Measurements from ENCODE around the gene C19orf12.

Gene C19orf12

DNA sequence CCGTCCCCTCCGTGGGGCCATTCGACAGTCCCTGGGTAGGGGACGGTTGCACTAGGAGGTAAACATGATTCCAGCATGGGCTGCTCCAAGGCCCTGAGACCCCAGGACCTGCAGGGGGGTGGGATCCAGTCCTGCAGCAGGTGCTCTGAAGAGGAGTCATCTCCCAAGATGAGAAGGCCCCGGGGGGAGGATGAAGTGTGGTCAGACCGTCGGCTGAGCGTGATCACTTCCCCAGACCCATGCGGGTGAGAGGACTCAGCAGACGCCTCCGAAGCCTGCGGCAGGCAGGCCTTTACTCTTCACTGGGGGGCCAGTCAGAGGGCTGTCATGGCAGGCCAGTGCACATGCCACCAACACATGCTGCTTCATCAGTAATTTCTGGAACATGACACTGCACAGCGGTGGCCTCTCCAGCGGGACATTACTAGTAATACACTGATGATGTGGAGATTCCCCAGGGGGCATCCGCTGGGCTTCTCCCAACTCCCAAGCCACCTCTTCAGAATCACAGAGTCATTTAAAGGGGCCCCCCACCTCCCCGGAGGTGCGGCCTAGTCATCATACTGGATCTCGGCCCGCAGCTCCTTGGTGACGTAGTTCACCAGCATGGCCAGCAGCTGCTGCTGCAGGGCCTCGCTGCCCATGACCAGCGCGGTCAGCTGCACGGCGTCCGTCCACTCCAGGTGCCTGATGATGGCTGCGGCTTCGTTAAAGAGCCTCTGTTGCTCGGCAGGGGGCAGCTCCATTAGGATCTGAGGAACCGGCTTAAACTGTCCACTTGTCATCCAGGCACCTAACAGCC, 12.7 kb downstream of the C19orf12 start:
- H3K79me2 ChIP-seq (ENCODE audit: control insufficient read depth, low read length), result no peaks in the 10 kb centered on the region
- no peak overlapping the region for H3K4me2 ChIP-seq (ENCODE audit: low read length)
- 0 out of 2 replicates have a peak, but pooled peaks cover 3% of the 10 kb centered on the region for H3K36me3 ChIP-seq (ENCODE audit: control insufficient read depth, low read length)
- no peak overlapping the region for H3K4me3 ChIP-seq (ENCODE audit: low read length)
- H3K27ac ChIP-seq (ENCODE audit: low read depth, low read length), result no peak overlapping the region
- H3K4me1 ChIP-seq (ENCODE audit: control insufficient read depth, low read length), result no peaks in the 10 kb centered on the region
- no peaks in the 10 kb centered on the region for H4K20me1 ChIP-seq (ENCODE audit: control insufficient read depth, insufficient read depth, low read depth, low read length)
- H3K9me3 ChIP-seq (ENCODE audit: control insufficient read depth, insufficient read depth, low read length), result no peaks in the 10 kb centered on the region
- no peaks in the 10 kb centered on the region for H3F3A ChIP-seq (ENCODE audit: control insufficient read depth, insufficient read depth)
- H3K27me3 ChIP-seq (ENCODE audit: control insufficient read depth, low read length), result no peaks in the 10 kb centered on the region
- TF ChIP-seq CTCF (IDR thresholded peaks at IDR 0.05; ENCODE audit: low read depth, low read length, poor library complexity, severe bottlenecking) (no peak), EZH2phosphoT487 (IDR thresholded peaks at IDR 0.05; ENCODE audit: borderline replicate concordance, low read length) (no peak)
- H3K9me2 ChIP-seq (replicated peaks; ENCODE audit: control insufficient read depth, low read length), result no peaks in the 10 kb centered on the region

GRCh38 chr19:29700498-29700897, 14.6 kb downstream of the C19orf12 start:
- no peak overlapping the region for H3K4me2 ChIP-seq (ENCODE audit: low read length)
- no peaks in the 10 kb centered on the region for H3K27me3 ChIP-seq (ENCODE audit: control insufficient read depth, low read length)
- H3K9me2 ChIP-seq (replicated peaks; ENCODE audit: control insufficient read depth, low read length), result no peaks in the 10 kb centered on the region
- H4K20me1 ChIP-seq (ENCODE audit: control insufficient read depth, insufficient read depth, low read depth, low read length), result no peaks in the 10 kb centered on the region
- H3F3A ChIP-seq (ENCODE audit: control insufficient read depth, insufficient read depth), result no peaks in the 10 kb centered on the region
- H3K9me3 ChIP-seq (ENCODE audit: control insufficient read depth, insufficient read depth, low read length), result peaks cover 10% of the 10 kb centered on the region; the same call in 1 of the 2 replicates
- H3K27ac ChIP-seq (ENCODE audit: low read depth, low read length), result no peak overlapping the region
- H3K4me1 ChIP-seq (ENCODE audit: control insufficient read depth, low read length), result no peaks in the 10 kb centered on the region
- no peak for TF ChIP-seq CTCF (IDR thresholded peaks at IDR 0.05; ENCODE audit: low read depth, low read length, poor library complexity, severe bottlenecking)
- no peak for TF ChIP-seq EZH2phosphoT487 (IDR thresholded peaks at IDR 0.05; ENCODE audit: borderline replicate concordance, low read length)
- no peak overlapping the region for H3K4me3 ChIP-seq (ENCODE audit: low read length)
- H3K36me3 ChIP-seq (ENCODE audit: control insufficient read depth, low read length), result 0 out of 2 replicates have a peak, but pooled peaks cover 3% of the 10 kb centered on the region
- H3K79me2 ChIP-seq (ENCODE audit: control insufficient read depth, low read length), result no peaks in the 10 kb centered on the region

DNA sequence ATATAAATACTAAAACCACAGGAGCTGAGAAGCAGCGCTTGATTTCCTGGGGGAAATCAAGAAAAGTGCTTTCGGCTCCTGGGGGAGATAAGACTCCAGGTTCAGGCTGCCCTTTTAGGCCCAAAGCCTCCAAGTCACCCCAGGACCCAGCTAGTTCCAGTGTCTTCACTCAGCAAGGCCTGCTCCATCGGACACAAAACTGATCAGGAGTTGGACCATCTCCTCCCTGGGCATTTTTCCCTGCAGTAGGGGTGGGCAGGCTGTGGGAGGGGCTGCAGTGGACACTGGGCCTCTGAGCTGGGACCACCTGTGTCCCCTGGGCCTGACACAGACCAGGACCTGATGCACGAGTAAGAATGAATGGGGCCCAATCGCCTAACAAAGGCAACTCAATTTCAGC, 15.2 kb downstream of the C19orf12 start:
- H3K27me3 ChIP-seq (ENCODE audit: control insufficient read depth, low read length), result no peaks in the 10 kb centered on the region
- H4K20me1 ChIP-seq (ENCODE audit: control insufficient read depth, insufficient read depth, low read depth, low read length), result no peaks in the 10 kb centered on the region
- H3F3A ChIP-seq (ENCODE audit: control insufficient read depth, insufficient read depth), result no peaks in the 10 kb centered on the region
- H3K4me2 ChIP-seq (ENCODE audit: low read length), result no peak overlapping the region
- peaks cover 10% of the 10 kb centered on the region; the same call in 1 of the 2 replicates for H3K9me3 ChIP-seq (ENCODE audit: control insufficient read depth, insufficient read depth, low read length)
- H3K79me2 ChIP-seq (ENCODE audit: control insufficient read depth, low read length), result no peaks in the 10 kb centered on the region
- H3K4me3 ChIP-seq (ENCODE audit: low read length), result no peak overlapping the region
- H3K4me1 ChIP-seq (ENCODE audit: control insufficient read depth, low read length), result no peaks in the 10 kb centered on the region
- no peak for TF ChIP-seq CTCF (IDR thresholded peaks at IDR 0.05; ENCODE audit: low read depth, low read length, poor library complexity, severe bottlenecking)
- no peak for TF ChIP-seq EZH2phosphoT487 (IDR thresholded peaks at IDR 0.05; ENCODE audit: borderline replicate concordance, low read length)
- 0 out of 2 replicates have a peak, but pooled peaks cover under 1% of the 10 kb centered on the region for H3K36me3 ChIP-seq (ENCODE audit: control insufficient read depth, low read length)
- H3K9me2 ChIP-seq (replicated peaks; ENCODE audit: control insufficient read depth, low read length), result no peaks in the 10 kb centered on the region
- no peak overlapping the region for H3K27ac ChIP-seq (ENCODE audit: low read depth, low read length)

Data from DOHH2 (cell line).